GM18951 (cell line): Measurements from ENCODE around the gene BHLHE40.

Experiments used
- POLR2A ChIP-seq: IDR thresholded peaks from 4 replicates; pipeline ENCODE4 v1.6.1; 2011; ENCODE audit warnings: mild to moderate bottlenecking; ENCODE audit not compliant: insufficient read length, insufficient read depth; ENCODE audit errors: extremely low read depth
- in situ Hi-C: fragments of 300-500 bp; cut with MboI; formaldehyde crosslinking; loops from one replicate; pipeline ENCODE4 v1.12.0; 2022; ENCODE audit warnings: low sequenced_read_pairs, mixed read lengths, inconsistent platforms; ENCODE audit not compliant: unreplicated experiment

BHLHE40 gene

DNA sequence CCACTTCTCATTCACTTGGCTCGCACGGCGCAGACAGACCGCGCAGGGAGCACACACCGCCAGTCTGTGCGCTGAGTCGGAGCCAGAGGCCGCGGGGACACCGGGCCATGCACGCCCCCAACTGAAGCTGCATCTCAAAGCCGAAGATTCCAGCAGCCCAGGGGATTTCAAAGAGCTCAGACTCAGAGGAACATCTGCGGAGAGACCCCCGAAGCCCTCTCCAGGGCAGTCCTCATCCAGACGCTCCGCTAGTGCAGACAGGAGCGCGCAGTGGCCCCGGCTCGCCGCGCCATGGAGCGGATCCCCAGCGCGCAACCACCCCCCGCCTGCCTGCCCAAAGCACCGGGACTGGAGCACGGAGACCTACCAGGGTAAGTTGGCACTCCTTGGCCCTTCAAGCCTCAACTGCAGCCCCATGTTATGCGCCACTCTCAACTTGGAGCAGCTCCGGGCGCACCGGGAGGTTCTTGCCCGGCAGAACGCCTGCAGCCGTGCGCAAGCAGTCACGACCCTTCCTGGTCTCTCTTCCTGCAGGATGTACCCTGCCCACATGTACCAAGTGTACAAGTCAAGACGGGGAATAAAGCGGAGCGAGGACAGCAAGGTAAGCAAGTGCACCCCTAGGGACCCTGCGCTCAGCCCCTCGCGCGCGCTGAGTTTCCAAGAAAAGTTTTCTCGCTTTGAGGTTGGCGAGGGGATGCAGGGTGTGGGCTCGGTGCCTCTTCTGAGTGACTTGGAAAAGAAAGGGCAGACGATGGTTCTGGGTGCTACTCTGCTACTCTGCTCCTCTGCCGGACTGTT, at the start of gene BHLHE40:
Gene BHLHE40, plus strand, starts transcription at position 10 of the 801 bp plus-strand sequence. Its CDS starts 282 bp downstream, at position 292.
- TF ChIP-seq POLR2A: peak; percentile 73
- in situ Hi-C loops: loop anchor here (10.0 kb wide), 1 partner anchor 135 kb away; no protein-coding TSS in a partner anchor

- in situ Hi-C loops: no loop called here
- TF ChIP-seq POLR2A: no peak
These were observed 48.7 kb upstream of the BHLHE40 start for GRCh38 chr3:4930501-4930900.

DNA sequence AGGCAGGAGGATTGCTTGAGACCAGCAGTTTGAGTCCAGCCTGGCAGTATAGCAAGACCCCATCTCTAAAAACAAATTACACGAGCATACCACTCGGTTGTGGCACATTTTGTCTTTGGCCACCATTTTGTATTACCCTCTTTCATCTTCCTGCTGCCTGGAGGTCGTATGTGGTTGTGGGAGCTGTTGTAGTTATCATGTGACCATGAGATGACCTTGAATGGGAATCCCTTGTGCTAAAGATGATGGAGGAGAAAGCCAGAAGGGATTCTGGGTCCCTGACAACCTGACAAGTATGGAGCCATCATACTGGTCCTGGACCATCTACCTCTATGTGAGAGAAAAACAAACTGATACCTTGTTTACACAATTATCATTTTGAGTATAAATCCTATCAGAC, 45.2 kb upstream of the BHLHE40 start:
- in situ Hi-C loops: no loop called here
- no peak for TF ChIP-seq POLR2A

DNA sequence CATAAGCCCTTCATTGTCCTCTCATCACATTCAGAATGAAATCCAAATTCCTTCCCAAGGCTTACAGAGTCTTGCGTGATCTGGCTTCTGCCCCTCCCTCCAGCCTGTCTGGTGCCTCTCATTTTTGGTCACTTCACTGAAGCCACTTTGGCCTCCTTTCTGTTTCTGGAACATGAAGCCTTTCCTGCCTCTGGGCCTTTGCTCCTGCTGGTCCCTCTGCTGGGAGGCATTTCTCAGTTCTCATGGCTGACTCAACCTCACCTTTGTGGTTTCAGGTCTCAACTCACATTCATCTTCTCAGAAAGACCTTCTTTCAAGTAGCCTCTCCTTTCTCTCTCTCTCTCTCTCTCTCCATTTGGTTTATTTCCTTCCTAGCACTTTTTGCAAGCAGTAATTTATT, 43.9 kb upstream of the BHLHE40 start:
- TF ChIP-seq POLR2A: no peak
- in situ Hi-C loops: no loop called here

DNA sequence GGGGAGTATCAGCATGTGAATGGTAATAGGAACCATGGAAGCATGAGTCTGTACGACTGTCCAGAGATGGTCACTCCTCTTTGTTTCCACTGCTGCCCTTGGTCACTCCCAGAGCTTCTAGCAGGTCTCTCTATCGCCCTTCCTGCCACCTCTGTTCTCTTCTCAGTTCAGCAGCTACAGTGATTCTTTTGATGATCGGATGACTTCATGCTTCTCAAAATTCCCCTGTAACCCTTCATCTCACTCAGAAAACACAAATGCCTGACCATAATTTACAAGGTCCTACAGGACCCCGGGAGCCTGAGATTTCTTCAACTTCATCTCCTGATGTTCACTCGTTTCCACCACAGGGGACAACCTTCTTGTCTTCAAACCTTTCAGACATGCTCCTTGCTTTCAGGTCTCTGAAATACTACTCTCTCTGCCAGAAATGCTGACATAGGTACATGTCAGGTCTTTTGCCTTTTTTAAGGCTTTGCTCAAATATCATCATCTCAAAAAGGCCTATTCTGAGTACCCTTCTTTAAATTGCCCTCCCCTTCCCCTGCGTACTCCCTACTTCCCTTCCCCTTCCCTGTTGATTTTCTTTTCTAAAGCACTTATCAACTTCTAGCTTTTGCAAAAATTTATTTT, 42.1 kb upstream of the BHLHE40 start:
- no peak for TF ChIP-seq POLR2A
- in situ Hi-C loops: no loop called here

- TF ChIP-seq POLR2A: no peak
- in situ Hi-C loops: no loop called here
These were observed 40.8 kb upstream of the BHLHE40 start for GRCh38 chr3:4938281-4938982.

GRCh38 chr3:4939276-4939675, 40.0 kb upstream of the BHLHE40 start:
- TF ChIP-seq POLR2A: no peak
- in situ Hi-C loops: no loop called here

GRCh38 chr3:4940985-4941384, 38.3 kb upstream of the BHLHE40 start:
- no peak for TF ChIP-seq POLR2A
- in situ Hi-C loops: no loop called here

- in situ Hi-C loops: no loop called here
- no peak for TF ChIP-seq POLR2A
These were observed 35.7 kb upstream of the BHLHE40 start for GRCh38 chr3:4943549-4943948.

DNA sequence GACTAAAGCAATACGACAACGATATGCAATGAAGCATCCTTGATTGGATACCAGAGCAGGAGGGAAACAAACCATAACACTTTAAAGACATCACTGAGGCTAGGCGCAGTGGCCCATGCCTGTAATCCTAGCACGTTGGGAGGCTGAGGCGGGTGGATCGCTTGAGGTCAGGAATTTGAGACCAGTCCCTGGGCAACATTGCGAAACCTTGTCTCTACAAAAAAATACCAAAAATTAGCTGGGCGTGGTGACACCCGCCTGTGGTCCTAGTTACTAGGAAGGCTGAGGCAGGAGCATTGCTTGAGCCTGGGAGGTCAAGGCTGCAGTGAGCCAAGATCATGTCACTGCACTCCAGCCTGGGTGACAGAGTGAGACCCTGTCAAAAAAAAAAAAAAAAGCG, 33.9 kb upstream of the BHLHE40 start:
- no peak for TF ChIP-seq POLR2A
- in situ Hi-C loops: no loop called here

DNA sequence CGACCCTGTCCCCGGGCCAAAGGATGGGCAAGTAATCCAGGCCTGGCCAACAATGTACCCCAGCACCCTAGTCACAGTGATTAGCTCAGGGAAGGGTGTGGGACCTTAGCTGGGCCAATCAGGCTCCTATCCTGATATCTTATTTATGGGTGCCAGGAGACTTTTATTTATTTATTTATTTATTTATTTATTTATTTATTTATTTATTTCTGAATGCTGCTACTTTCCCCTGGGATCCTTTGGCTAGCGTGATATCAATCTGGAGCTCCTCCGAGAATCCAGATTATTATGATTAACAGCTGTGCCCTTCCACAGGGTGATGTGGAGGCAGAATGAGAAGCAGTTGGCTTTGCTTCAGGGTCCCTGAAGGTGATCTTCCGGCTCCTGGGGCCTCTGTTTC, 32.2 kb upstream of the BHLHE40 start:
- TF ChIP-seq POLR2A: no peak
- in situ Hi-C loops: no loop called here

- TF ChIP-seq POLR2A: no peak
- in situ Hi-C loops: no loop called here
These were observed 30.8 kb upstream of the BHLHE40 start for GRCh38 chr3:4948395-4948794.

GRCh38 chr3:4949004-4949403, 30.2 kb upstream of the BHLHE40 start:
- in situ Hi-C loops: no loop called here
- TF ChIP-seq POLR2A: no peak

- no peak for TF ChIP-seq POLR2A
- in situ Hi-C loops: no loop called here
These were observed 29.6 kb upstream of the BHLHE40 start for GRCh38 chr3:4949659-4950058.

DNA sequence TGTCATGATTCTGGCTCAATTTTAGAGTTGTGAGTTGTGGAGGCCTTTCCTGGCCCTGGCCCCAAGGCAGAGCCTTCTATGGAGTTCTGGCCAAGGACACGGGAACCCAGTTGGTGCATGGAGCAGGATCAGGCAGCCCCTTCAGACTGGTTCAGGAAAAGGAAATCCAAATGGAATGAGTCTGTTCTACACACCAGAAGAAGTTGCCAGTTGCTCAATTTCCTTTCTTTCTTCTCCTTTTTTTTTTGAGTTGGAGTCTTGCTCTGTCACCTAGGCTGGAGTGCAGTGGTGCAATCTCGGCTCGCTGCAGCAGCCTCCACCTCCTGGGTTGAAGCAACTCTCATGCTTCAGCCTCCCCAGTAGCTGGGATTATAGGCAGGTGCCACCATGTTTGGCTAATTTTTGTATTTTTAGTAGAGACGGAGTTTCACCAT, 28.9 kb upstream of the BHLHE40 start:
- in situ Hi-C loops: no loop called here

More for the DNA sequence above, 28.9 kb upstream of the BHLHE40 start:
- no peak for TF ChIP-seq POLR2A
